ENCODE measurements around the gene SH3BGR.

DNA sequence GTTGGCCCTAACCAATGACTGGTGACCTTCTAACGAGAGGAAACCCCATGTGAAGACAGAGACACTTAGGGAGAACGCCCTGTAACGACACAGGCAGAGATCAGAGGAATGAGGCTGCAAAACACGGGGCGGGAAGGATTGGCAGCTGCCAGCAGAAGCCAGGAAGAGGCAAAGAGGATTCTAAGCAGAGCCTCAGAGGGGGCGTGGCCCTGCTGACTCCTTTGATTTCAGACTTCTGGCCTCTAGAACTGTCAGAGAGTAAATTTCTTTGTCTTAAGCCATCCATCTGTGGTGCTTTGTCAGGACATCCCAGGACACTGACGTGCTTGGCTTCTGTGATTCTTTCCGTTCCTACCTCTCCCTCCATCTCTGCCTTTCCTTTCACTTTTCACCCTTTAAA lies 79.3 kb downstream of the SH3BGR start:
- TF ChIP-seq POLR2AphosphoS5 (IDR thresholded peaks at IDR 0.05; ENCODE audit: low read depth, low read length) (no peak), POLR2A (IDR thresholded peaks at IDR 0.05; ENCODE audit: low read depth, low read length) (no peak), TAF1 (IDR thresholded peaks at IDR 0.05; ENCODE audit: low read depth, low read length) (no peak), SPI1 (IDR thresholded peaks at IDR 0.05; ENCODE audit: low read depth, low read length) (no peak), POU2F2 (IDR thresholded peaks at IDR 0.05; ENCODE audit: low read depth, low read length) (no peak)
